Stimulated activated CD4-positive, alpha-beta T cell treated with anti-CD3 and anti-CD28 coated beads, Interleukin-15, amount 100 ng/mL, for 24 hours (primary cell): ENCODE measurements around the gene CKLF.

ENCODE experiments used
- DNase-seq: peaks from one replicate; pipeline ENCODE4 v3.0.0-alpha.2; 2020

Gene CKLF

GRCh38 chr16:66517586-66518263 is 34.7 kb upstream of the CKLF start:
- DNase-seq, result no peak

DNA sequence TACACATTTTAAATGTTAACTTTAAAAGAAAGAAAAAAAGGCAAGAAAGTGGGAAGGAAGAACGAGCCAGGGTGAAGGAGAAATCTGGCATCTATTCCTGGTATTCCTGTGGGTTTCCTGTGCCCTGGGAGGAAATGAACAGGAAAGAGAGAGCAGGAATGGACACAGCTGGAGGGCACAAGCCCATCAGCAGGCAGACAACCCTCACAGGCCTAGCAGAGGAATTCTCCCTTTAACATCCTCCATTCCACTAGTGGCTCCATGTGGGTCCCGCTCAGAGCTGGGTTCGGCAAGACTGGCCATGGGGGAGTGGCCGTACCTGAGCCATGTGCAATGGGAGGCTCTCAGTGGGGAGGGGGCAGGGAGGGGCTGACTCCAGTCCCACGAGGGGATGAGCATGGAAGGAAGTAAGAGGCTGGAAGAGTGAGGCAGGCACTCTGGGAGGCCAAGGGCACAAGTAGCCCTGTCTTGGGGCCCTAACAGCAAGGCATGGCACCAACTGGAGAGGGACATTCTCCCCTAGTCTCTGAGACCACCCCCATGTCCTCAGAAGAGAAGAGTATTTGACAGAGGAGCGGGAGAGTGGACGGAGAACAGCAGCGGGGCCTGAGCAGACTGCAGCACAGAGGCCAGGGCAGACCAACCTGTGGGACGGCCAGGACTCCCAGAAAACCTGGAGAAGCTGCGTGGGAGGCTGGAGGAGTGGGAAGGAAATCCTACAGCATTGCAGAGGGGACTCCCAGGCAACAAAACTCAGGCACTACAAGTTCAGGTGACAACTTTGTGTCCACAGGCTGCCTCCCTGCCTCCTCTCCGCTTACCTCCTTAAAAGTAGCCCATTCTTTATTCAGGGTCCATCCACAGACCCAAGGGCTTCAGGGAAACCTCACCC is 32.6 kb upstream of the CKLF start:
- no peak for DNase-seq

DNA sequence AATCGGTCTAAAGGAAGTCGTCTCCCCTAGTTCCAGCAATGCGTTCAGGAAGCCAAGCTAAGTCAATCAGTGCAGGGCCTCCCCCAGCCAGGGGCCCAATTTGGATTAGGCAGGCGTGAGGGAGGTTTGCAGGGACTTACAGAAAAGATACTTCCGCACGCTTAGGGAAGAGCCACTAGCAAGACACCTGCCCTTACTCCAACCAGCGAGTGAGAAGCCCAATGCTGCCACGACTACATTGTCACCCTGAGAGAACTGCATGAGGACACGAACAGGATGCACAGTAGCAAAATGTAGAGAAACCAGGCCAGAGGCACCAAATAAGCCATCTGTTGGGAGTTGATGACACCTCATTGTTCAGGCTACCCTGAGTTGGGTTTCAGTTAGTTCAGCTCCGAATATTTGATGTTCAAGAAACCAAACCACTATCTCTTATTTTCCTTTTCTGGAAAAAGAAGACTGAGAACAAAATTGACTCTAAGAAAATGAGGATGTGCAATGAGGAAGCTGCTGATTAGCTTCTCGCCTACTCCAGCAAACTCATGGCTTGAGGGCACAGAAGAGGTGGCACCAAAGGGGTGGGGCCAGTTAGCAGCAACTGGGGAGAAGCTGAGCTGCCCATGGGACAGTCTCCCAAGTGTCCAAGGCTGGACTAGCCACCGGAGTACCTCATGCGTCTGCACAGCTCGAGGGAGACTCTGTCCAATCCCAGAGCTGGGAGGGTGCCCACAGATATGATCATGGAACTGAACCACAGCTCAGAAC is 31.8 kb upstream of the CKLF start:
- no peak for DNase-seq

DNA sequence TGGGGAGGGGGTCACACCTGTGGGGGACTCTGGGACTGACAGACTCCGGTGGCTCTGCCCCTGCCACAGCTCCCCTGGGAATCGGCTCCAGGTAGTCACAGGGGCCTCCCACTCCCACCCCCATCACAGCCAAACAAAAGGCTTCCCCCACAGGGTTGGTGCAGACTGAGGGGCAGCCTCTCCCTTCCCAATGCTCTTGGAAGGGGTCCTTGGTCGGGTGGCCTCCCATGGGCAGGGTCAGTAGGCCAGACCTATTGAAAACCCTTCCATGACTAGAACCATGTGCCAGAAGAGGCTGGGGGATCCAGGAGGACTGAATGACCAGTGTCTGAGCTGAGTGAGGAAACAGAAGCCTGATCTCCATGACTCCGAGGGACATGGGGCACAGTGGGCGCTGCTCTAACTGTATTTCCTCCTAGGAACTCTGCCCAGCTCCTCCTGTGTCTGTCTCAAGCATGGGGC is 31.1 kb upstream of the CKLF start:
- DNase-seq, result no peak

GRCh38 chr16:66521951-66522771 is 30.2 kb upstream of the CKLF start:
- peak; percentile 97 for DNase-seq

- DNase-seq, result no peak
Observed at GRCh38 chr16:66522816-66523590, 29.4 kb upstream of the CKLF start.

DNA sequence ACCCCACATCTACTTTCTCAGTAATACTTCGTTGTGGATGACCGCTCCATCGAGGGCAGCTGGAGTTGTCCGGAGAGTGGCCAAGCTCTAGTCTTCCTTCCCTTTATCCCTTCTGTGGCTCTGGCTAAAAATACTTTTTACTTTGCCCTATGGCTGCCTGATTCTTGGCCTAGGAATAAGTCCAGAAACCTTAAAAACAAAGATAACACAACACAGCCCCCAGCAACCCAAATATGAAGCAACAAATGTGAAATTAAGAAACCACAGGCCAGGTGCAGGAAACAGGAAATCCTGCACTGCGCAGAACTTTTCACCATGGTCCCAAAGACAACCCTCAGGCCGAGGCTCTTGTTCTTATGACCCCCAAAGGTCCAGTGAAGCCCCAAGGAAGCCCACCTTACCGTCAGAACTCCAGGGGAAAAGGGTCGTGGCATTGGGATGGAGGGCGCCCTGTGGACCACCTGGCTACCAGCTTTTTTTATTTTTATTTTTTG is 28.5 kb upstream of the CKLF start:
- peak; percentile 37 for DNase-seq

DNA sequence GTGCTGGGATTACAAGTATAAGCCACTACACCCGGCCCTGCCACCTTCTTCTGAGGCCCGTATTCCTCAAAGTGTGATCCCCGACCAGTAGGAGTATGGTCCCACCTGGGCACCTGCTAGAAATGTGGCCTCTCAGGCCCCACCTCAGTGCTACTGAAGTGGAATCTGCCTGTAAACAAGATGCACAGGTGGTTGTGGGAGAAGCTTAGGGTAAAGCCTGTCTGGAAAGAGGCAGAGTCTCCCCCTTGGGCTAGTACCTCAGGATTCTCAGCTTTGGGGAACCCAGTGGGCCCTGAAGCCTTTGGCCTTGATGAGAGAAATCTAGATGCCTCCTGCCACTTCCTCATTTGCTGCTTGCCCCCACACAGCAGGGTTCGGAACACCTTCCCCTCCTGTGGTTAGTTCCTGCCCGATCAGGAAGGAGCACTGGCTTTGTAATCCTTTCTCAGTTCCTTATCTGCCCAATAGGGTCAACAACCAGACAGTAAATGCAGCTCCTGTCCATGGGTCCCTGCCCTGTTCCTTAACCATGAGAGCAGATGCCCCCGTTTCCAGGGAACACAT is 27.7 kb upstream of the CKLF start:
- peak; percentile 31 for DNase-seq

- no peak for DNase-seq
Observed at GRCh38 chr16:66525396-66526180, 26.8 kb upstream of the CKLF start.

- DNase-seq, result no peak
Observed at GRCh38 chr16:66528294-66528693, 24.1 kb upstream of the CKLF start.

DNA sequence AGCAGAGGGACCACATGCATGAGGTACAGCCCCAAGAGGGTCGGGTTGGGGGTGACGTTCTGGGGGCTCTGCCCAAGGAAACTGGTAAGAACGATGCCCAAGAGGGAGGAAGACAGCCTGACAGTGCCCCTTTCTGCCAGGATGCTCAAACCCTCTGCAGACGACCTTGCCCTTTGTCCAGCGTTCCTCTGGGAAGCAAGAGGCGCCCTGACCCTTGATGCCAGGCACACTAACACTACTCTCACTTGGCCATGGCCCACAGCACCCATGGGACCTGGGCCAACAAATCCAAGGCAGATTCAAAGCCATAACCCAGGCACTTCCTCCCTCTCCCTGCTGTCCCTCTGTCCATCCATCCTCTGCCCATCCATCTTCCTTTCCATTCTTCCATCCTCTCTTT is 22.9 kb upstream of the CKLF start:
- DNase-seq, result no peak

DNA sequence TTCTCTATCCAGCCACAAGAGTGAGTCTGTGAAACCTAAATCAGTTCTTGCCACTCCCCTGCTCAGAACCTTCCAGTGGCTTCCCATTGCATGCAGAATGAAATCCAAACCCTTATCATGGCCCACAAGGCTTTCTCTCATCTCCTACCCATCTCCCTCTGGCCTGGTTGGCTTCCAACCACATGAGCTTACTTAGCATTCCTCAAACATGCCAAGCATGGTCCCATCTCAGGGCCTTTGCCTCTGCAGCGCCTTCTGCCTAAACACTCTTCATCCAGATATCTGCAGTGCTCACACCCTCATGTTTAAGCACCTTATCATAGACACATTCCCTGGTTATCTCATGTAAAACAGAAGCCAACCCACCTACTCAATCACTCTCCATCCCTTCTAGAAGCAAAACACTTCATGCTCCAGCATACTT is 18.0 kb upstream of the CKLF start:
- DNase-seq, result no peak

- no peak for DNase-seq
Observed at GRCh38 chr16:66536525-66536924, 15.9 kb upstream of the CKLF start.

GRCh38 chr16:66537236-66537635 is 15.1 kb upstream of the CKLF start:
- no peak for DNase-seq

DNA sequence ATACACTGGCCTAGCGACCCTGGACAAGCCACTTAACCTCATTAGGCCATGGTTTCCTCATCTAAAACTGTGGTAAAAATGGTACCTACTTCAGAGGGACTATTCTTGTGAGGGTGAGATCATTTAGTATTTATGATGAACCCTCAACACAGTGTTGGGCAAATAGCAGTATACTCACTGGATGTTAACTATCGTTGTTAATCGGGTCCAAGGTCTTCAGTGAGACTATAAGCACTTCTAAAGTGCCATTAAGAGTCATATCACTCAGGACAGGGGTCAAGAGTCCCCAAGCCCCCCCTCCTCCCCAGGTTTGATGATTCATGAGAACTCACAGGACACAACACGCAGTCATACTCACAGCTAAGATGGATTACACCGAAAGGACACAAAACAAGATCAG is 13.5 kb upstream of the CKLF start:
- DNase-seq, result no peak

- DNase-seq, result no peak
Observed at GRCh38 chr16:66539623-66540469, 12.5 kb upstream of the CKLF start.

DNA sequence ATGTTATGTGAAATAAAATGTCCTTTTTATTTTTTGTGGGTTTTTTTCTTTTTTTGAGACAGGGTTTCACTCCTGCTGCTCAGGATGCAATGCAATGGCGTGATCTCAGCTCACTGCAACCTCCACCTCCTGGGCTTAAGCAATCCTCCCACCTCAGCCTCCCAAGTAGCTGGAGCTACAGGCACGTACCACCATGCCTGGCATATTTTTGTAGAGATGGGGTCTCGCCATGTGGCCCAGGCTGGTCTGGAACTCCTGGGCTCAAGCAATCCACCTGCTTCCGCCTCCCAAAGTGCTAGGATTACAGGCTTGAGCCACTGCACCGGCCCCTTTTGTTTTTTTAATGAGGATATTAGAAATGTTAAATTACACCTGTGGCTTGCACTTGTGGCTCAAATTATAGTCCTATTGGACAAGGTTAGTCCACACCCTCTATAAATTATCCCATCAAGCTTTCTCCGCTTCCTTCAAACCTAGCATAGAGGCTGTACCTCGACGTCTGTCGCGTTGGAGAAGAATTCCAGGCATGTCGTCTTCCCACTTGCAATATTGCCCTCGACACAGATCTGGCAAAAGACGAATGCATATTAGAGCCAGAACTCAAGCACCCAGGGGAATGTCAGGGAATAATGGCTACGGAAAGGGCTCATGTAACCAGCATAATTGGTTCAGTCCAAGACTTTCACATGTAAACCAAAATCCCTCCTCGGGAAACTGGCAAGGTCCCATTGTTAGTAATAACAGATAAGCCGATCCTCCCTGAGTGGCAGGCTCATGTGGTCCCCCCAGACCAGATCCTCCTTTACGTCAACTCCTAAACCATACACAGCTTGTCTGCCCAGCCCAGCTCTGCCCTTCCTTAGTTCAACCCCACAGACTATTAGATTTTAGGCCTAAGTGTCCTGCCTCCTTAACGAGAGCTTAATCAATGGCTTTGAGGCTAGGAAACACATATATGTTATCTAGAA is 10.7 kb upstream of the CKLF start:
- no peak for DNase-seq

DNA sequence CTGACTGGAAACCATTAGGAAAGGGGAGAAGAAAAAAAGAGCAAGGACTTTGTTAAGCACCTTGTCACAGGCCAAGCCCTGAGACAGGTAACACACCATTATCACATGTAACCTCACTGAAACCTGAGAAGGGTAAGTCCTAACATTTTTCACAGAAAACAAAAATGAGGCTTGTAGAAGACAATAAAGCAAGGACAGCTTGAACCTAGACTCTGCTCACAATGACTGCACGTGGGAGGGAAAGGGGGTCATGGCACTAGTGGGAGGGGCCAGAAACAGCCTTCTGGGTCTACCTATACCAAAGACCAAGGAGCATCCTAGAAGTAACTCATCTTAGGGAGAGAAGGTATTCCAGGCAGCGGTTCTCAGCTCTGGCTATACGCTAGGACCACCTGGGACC is 10.0 kb upstream of the CKLF start:
- no peak for DNase-seq
